Measurements from ENCODE around the gene SMAGP. TPM values are rescaled to one million over a fixed set of nuclear protein-coding genes. Genes with fewer than 3 reads are reported as not detected.
"Not testable (repeated sequence)": the region's sequence is repeated elsewhere in the genome, so short reads cannot be mapped to it uniquely, and the experiment has no call there.

Gene SMAGP
- total and polyA plus RNA-seq, 3 experiments from 2014 or later = 0.72 to 28.9 (median 0.84) TPM

DNA sequence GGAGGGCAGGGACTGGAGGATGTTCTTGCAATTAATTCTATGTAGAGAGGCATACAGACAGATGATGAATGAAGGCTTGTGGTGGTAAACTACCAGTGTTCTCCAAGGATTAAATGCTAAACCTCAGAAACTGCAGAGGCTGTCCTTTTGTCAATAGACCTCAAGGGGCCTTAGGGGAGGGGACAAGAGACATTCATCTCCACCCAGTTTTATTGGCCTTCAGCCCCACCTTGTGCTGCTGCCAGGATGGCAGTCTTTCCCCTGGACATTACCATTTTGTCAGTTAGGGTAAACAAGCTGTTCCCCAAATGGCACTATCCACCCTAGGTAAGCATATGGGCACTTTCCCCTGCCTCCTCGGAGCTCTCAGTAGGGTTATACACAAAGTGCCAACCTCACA lies 4.9 kb upstream of the SMAGP start:
- Histone ChIP-seq H3K27ac (ENCODE audit: low read depth, low read length) (no peak overlapping the region), H3K36me3 (ENCODE audit: insufficient read depth, low read length) (no peaks in the 10 kb centered on the region), H3K4me1 (ENCODE audit: insufficient read depth, low read length) (peaks cover 9% of the 10 kb centered on the region), H3K27me3 (ENCODE audit: insufficient read depth, low read length, poor library complexity, severe bottlenecking) (no peaks in the 10 kb centered on the region), H3K4me3 (ENCODE audit: low read length) (no peak overlapping the region), H3K9me3 (ENCODE audit: low read length) (no peaks in the 10 kb centered on the region)
- Mint-ChIP-seq H3K27me3 (no peaks in the 10 kb centered on the region), H3K27ac (peak overlapping the region in 1 of 8 donors; percentile 83), H3K9me3 (no peaks in the 10 kb centered on the region), H3K36me3 (peaks cover 0 to 8% (median 1%) of the 10 kb centered on the region in 3 donors), H3K4me3 (no peak overlapping the region), H3K4me1 (peaks cover 11% of the 10 kb centered on the region in 3 donors)
- no peak for DNase-seq
- ChIA-PET POLR2A (no interaction called here), CTCF (interaction anchor here (1.0 to 4.8 kb wide), 2 partner anchors 12 to 66 kb away, joined by 4 to 22 read pairs; no protein-coding TSS in a partner anchor)

DNA sequence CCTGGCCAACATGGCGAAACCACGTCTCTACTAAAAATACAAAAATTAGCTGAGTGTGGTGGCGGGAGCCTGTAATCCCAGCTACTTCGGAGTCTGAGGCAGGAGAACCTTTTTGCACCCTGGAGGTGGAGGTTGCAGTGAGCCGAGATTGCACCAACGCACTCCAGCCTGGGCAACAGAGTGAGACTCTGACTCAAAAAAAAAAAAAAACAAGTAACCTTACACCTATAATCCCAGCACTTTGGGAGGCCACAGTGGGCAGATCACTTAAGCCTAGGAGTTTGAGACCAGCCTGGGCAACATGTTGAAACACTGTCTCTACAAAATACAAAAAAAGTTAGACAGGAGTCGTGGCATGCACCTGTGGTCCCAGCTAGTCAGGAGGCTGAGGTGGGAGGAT lies 2.6 kb upstream of the SMAGP start:
- H3K4me1 Mint-ChIP-seq = peaks cover 18 to 24% (median 24%) of the 10 kb centered on the region in 3 donors
- H3K9me3 Mint-ChIP-seq; H3K4me3 ChIP-seq (ENCODE audit: low read length); H3K9me3 ChIP-seq (ENCODE audit: low read length); H3K27me3 Mint-ChIP-seq; H3K27me3 ChIP-seq (ENCODE audit: insufficient read depth, low read length, poor library complexity, severe bottlenecking); H3K36me3 ChIP-seq (ENCODE audit: insufficient read depth, low read length); H3K27ac ChIP-seq (ENCODE audit: low read depth, low read length); DNase-seq; H3K36me3 Mint-ChIP-seq: not testable (repeated sequence)
- H3K27ac Mint-ChIP-seq = peak overlapping the region in 1 of 8 donors; percentile 9
- ChIA-PET CTCF (interaction anchor here (2.0 kb wide), 1 partner anchor 68 kb away, joined by 7 read pairs; no protein-coding TSS in a partner anchor), POLR2A (interaction anchor here (0.7 kb wide), 1 partner anchor 194 kb away, joined by 5 read pairs; no protein-coding TSS in a partner anchor)
- H3K4me1 ChIP-seq (ENCODE audit: insufficient read depth, low read length) = peaks cover 16% of the 10 kb centered on the region
- peak overlapping the region in 1 of 7 donors; percentile 23 for H3K4me3 Mint-ChIP-seq

DNA sequence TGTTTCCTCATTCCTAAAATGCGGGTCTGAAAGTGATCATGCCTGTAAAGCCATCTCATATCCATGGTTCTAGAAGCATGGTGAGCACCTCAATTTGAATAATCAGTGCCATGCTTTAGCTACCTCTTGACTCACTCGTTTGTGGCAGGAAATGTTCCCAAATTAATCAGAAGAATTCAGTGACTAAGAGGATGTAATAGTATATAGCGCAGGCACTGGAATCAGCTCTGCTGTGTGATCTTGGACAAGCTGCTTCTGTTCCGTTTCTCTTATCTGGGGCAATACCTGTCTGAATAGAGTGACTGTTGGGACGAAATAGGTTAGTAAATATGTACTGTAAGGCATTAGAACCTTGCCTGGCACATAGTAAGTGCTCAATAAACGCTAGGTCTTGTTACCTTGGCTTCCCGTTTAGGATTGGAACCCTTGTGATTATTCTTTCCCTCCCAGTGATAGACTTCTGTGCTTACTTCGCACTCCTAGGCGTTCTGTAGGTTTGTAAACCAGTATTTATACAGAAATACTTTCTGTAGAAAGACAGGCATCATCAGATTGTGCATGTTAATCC lies 820 bp upstream of the SMAGP start:
- POLR2A ChIA-PET = interaction anchor here (0.6 to 1.4 kb wide), 9 partner anchors 25 to 549 kb away, joined by 3 to 11 read pairs (median 5); partner anchors contain the start of genes DAZAP2 and POU6F1
- H3K9me3 ChIP-seq (ENCODE audit: low read length) = no peaks in the 10 kb centered on the region
- H3K36me3 ChIP-seq (ENCODE audit: insufficient read depth, low read length) = no peaks in the 10 kb centered on the region
- H3K9me3 Mint-ChIP-seq = no peaks in the 10 kb centered on the region
- H3K36me3 Mint-ChIP-seq = peaks cover 0 to 5% (median 2%) of the 10 kb centered on the region in 3 donors
- no peaks in the 10 kb centered on the region for H3K27me3 ChIP-seq (ENCODE audit: insufficient read depth, low read length, poor library complexity, severe bottlenecking)
- H3K4me1 Mint-ChIP-seq = peaks cover 20 to 32% (median 25%) of the 10 kb centered on the region in 3 donors
- peaks cover 16% of the 10 kb centered on the region for H3K4me1 ChIP-seq (ENCODE audit: insufficient read depth, low read length)
- no peak for DNase-seq
- peak overlapping the region; percentile 90 to 97 (median 94) for H3K4me3 Mint-ChIP-seq
- CTCF ChIA-PET = interaction anchor here (1.0 to 5.2 kb wide), 8 partner anchors 18 to 79 kb away, joined by 3 to 64 read pairs (median 5); no protein-coding TSS in a partner anchor
- H3K27ac Mint-ChIP-seq = peak overlapping the region; percentile 55 to 93 (median 83)
- peak overlapping the region; percentile 25 for H3K27ac ChIP-seq (ENCODE audit: low read depth, low read length)
- peak overlapping the region; percentile 77 for H3K4me3 ChIP-seq (ENCODE audit: low read length)
- no peaks in the 10 kb centered on the region for H3K27me3 Mint-ChIP-seq

DNA sequence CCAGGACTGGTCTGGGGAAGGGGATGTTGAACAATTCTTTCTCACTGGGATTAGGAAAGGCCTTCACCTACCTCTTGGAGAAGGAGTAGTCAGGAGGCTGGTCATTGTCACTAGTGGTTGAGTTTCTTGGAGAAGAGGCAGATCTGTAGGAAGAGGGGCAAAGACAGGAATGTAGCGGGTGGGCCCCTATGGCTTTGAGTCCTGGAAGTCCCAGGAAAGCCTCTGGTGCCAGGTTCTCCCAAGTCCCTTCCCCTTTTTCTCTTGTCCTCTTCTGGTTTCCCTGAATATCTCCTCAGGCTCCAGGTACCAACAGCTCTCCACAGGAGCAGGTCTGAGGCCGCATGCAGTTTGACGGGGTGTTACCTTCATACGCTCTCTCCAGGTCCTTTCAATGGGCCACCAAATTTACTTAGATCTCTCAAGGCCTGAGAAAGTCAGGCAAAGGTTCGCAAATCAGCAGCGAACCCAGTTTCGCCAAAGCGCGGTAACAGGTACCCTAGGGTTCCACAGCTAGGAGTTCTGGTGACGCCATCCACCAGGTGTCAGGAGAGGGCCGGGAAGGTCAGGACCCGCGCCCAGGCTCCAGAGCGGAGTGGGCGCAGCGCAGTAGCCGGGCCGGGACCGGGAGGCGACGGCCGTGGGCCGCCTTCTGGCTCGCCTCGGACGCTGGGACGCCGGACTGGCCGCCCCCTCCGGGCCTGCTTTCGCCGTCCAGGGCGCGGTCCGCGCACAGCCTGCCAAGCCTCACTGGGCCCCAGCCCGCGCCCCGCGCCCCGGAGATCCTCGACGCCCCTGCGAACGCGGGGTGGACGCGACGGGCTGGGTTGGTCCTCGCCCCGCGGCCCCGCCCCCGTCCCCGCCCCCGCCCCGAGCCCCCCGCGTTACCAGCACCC lies 795 bp downstream of the SMAGP start:
- no peaks in the 10 kb centered on the region for H3K9me3 ChIP-seq (ENCODE audit: low read length)
- Mint-ChIP-seq H3K4me1 (peaks cover 30 to 43% (median 36%) of the 10 kb centered on the region in 3 donors), H3K27me3 (no peaks in the 10 kb centered on the region), H3K4me3 (peak overlapping the region; percentile 80 to 93 (median 89)), H3K9me3 (no peaks in the 10 kb centered on the region), H3K36me3 (peaks cover 0 to 5% (median 4%) of the 10 kb centered on the region in 3 donors), H3K27ac (peak overlapping the region; percentile 74 to 97 (median 92))
- peak; percentile 27 to 78 (median 46) for DNase-seq
- H3K27me3 ChIP-seq (ENCODE audit: insufficient read depth, low read length, poor library complexity, severe bottlenecking) = no peaks in the 10 kb centered on the region
- ChIA-PET CTCF (interaction anchor here (0.6 to 5.2 kb wide), 12 partner anchors 17 to 81 kb away, joined by 3 to 64 read pairs (median 4); no protein-coding TSS in a partner anchor), POLR2A (interaction anchor here (1.0 to 1.4 kb wide), 4 partner anchors 14 to 72 kb away, joined by 3 to 8 read pairs (median 4); partner anchors contain the start of gene POU6F1)
- peaks cover 22% of the 10 kb centered on the region for H3K4me1 ChIP-seq (ENCODE audit: insufficient read depth, low read length)
- peak overlapping the region; percentile 45 for H3K4me3 ChIP-seq (ENCODE audit: low read length)
- no peaks in the 10 kb centered on the region for H3K36me3 ChIP-seq (ENCODE audit: insufficient read depth, low read length)
- peak overlapping the region; percentile 3 for H3K27ac ChIP-seq (ENCODE audit: low read depth, low read length)

DNA sequence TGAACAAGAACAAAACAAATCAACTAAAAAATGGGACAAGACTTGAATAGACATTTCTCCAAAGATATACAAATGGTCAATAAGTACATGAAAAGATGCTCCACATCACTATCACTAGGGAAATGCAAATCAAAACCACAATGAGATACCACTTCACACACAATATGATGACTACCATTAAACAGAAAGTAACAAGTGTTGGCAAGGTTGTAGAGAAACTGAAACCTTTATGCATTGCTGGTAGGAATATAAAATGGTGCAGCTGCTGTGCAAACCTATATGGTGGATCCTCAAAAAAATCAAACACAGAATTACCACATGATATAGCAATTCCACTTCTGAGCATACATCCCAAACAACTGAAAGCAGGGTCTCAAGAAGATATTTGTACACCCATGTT lies 5.2 kb downstream of the SMAGP start:
- H3K27ac ChIP-seq (ENCODE audit: low read depth, low read length) = no peak overlapping the region
- ChIA-PET CTCF (no interaction called here), POLR2A (no interaction called here)
- DNase-seq = peak in 1 of 5 donors; percentile 53
- H3K27me3 ChIP-seq (ENCODE audit: insufficient read depth, low read length, poor library complexity, severe bottlenecking) = no peaks in the 10 kb centered on the region
- Mint-ChIP-seq H3K27me3 (no peaks in the 10 kb centered on the region), H3K27ac (peak overlapping the region; percentile 3 to 82 (median 49)), H3K4me3 (peak overlapping the region in 6 of 7 donors; percentile 34 to 82 (median 60)), H3K9me3 (no peaks in the 10 kb centered on the region), H3K4me1 (peaks cover 25 to 43% (median 35%) of the 10 kb centered on the region in 3 donors), H3K36me3 (peaks cover 0 to 3% (median 0%) of the 10 kb centered on the region in 3 donors)
- H3K4me1 ChIP-seq (ENCODE audit: insufficient read depth, low read length) = peaks cover 13% of the 10 kb centered on the region
- H3K9me3 ChIP-seq (ENCODE audit: low read length) = no peaks in the 10 kb centered on the region
- no peak overlapping the region for H3K4me3 ChIP-seq (ENCODE audit: low read length)
- no peaks in the 10 kb centered on the region for H3K36me3 ChIP-seq (ENCODE audit: insufficient read depth, low read length)

DNA sequence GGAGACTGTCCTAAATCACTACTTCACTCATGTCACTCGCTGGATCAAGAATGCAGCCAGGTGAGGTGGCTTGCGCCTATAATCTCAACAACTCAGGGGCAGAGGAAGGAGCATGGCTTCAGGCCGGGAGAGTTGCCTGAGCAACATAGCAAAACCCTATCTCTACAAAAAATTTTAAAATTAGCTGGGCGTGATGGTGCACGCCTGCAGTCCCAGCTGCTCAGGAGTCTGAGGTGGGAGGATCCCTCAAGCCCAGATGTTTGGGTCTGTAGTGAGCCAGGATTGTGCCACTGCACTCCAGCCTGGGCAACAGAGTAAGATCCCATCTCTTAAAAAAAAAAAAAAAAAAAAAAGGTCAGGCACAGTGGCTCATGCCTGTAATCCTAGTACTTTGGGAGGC lies 5.9 kb downstream of the SMAGP start:
- Histone ChIP-seq H3K4me3 (ENCODE audit: low read length) (no peak overlapping the region), H3K4me1 (ENCODE audit: insufficient read depth, low read length) (peaks cover 11% of the 10 kb centered on the region), H3K27me3 (ENCODE audit: insufficient read depth, low read length, poor library complexity, severe bottlenecking) (no peaks in the 10 kb centered on the region), H3K9me3 (ENCODE audit: low read length) (no peaks in the 10 kb centered on the region), H3K27ac (ENCODE audit: low read depth, low read length) (no peak overlapping the region), H3K36me3 (ENCODE audit: insufficient read depth, low read length) (no peaks in the 10 kb centered on the region)
- H3K9me3 Mint-ChIP-seq = no peaks in the 10 kb centered on the region
- H3K36me3 Mint-ChIP-seq = peaks cover 0 to 2% (median 0%) of the 10 kb centered on the region in 3 donors
- H3K27me3 Mint-ChIP-seq = no peaks in the 10 kb centered on the region
- peak overlapping the region in 1 of 7 donors; percentile 9 for H3K4me3 Mint-ChIP-seq
- no peak for DNase-seq
- CTCF ChIA-PET = interaction anchor here (1.1 to 1.2 kb wide), 2 partner anchors 11 to 13 kb away, joined by 3 read pairs; no protein-coding TSS in a partner anchor
- POLR2A ChIA-PET = no interaction called here
- H3K27ac Mint-ChIP-seq = peak overlapping the region in 3 of 8 donors; percentile 7 to 77 (median 59)
- H3K4me1 Mint-ChIP-seq = peaks cover 23 to 40% (median 31%) of the 10 kb centered on the region in 3 donors

DNA sequence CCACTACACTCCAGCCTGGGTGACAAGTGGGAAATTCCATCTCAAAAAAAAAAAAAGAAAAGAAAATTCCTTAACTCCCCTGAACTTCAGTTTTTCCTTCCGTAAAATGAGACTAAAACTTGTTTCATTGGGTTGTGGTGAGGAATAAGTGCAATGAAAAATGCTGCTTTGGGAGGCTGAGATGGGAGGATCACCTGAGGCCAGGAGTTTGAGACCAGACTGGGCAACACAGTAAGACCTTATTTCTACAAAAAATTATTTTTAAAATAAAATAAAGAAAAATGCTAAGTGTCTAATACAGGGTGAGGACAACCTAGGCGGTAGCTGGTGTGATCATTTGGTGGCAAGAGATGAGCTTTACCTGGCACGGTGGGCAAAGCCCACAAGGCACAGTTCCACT lies 6.9 kb downstream of the SMAGP start:
- Histone ChIP-seq H3K27me3 (ENCODE audit: insufficient read depth, low read length, poor library complexity, severe bottlenecking) (no peaks in the 10 kb centered on the region), H3K9me3 (ENCODE audit: low read length) (no peaks in the 10 kb centered on the region), H3K4me3 (ENCODE audit: low read length) (no peak overlapping the region), H3K27ac (ENCODE audit: low read depth, low read length) (no peak overlapping the region), H3K4me1 (ENCODE audit: insufficient read depth, low read length) (peaks cover 6% of the 10 kb centered on the region), H3K36me3 (ENCODE audit: insufficient read depth, low read length) (no peaks in the 10 kb centered on the region)
- H3K27me3 Mint-ChIP-seq = no peaks in the 10 kb centered on the region
- CTCF ChIA-PET = interaction anchor here (0.6 to 1.6 kb wide), 6 partner anchors 11 to 78 kb away, joined by 3 to 10 read pairs (median 4); partner anchors contain the start of gene POU6F1
- DNase-seq = no peak
- H3K9me3 Mint-ChIP-seq = no peaks in the 10 kb centered on the region
- peaks cover 0 to 2% (median 0%) of the 10 kb centered on the region in 3 donors for H3K36me3 Mint-ChIP-seq
- H3K27ac Mint-ChIP-seq = peak overlapping the region in 2 of 8 donors; percentile 36 to 72
- peaks cover 18 to 34% (median 24%) of the 10 kb centered on the region in 3 donors for H3K4me1 Mint-ChIP-seq
- H3K4me3 Mint-ChIP-seq = no peak overlapping the region
- POLR2A ChIA-PET = interaction anchor here (0.7 kb wide), 2 partner anchors 45 to 68 kb away, joined by 3 to 4 read pairs; partner anchors contain the start of gene POU6F1

All from CD8-positive, alpha-beta memory T cell (primary cell).